Lung (tissue), 12 donors: Measurements from ENCODE around the gene RIMOC1. TPM values are rescaled to one million over a fixed set of nuclear protein-coding genes. Genes with fewer than 3 reads are reported as not detected.
A peak's percentile ranks its signal among the peaks of the same experiment; 100 is the strongest.

Experiments used
- ATAC-seq: fragments of 200-7000 bp; cut with Tn5 transposase; one replicate; pipeline ENCODE4 v1.9.1; 2020; ENCODE audit warnings: moderate number of reproducible peaks; ENCODE audit not compliant: insufficient read depth, low FRiP score
- DNase-seq, 3 donors: peaks; one replicate each; pipeline ENCODE4 v3.0.0-alpha.2; 2013 to 2017
- H3K27ac ChIP-seq, 2 donors: one replicate each; pipeline ENCODE4 v1.5.1; 2013; ENCODE audit warnings: mild to moderate bottlenecking in 2 of 2, moderate library complexity in 2 of 2, control low read depth in 1 of 2, inconsistent platforms in 1 of 2, low read depth in 1 of 2, low read length in 1 of 2
- H3K27me3 ChIP-seq, 3 donors: one replicate each; pipeline ENCODE4 v1.5.1; 2013; ENCODE audit warnings: low read length in 2 of 3; ENCODE audit not compliant: control insufficient read depth in 3 of 3, insufficient read depth in 3 of 3
- H3K36me3 ChIP-seq, 4 donors: one replicate each; pipeline ENCODE4 v1.5.1; 2013; ENCODE audit warnings: low read length in 4 of 4, mild to moderate bottlenecking in 1 of 4, moderate library complexity in 1 of 4; ENCODE audit not compliant: control insufficient read depth in 4 of 4, insufficient read depth in 4 of 4
- H3K4me1 ChIP-seq, 5 donors: one replicate each; pipeline ENCODE4 v1.5.1; 2013; ENCODE audit warnings: low read length in 5 of 5, mild to moderate bottlenecking in 2 of 5, moderate library complexity in 1 of 5; ENCODE audit not compliant: control insufficient read depth in 5 of 5, insufficient read depth in 5 of 5
- H3K4me3 ChIP-seq: one replicate; pipeline ENCODE4 v1.5.1; 2013; ENCODE audit warnings: mild to moderate bottlenecking, control low read depth, moderate library complexity
- H3K9ac ChIP-seq, 2 donors: one replicate each; pipeline ENCODE4 v1.5.1; 2013; ENCODE audit warnings: low read length in 2 of 2, control low read depth in 1 of 2; ENCODE audit not compliant: insufficient read depth in 1 of 2
- H3K9me3 ChIP-seq, 4 donors: one replicate each; pipeline ENCODE4 v1.5.1; 2013; ENCODE audit warnings: low read length in 3 of 4, mild to moderate bottlenecking in 1 of 4, moderate library complexity in 1 of 4; ENCODE audit not compliant: control insufficient read depth in 4 of 4, insufficient read depth in 3 of 4
- WGBS, 2 donors: extraction: QIAGEN DNeasy Blood & Tissue Kit; methylation state at CpG; one replicate each; pipeline ENCODE4 v1.1.7; 2013; 5-methylcytosine and 5-hydroxymethylcytosine counted together
- polyA plus RNA-seq, 2 donors: library from polyadenylated mRNA; stranded (reverse); fragments of 200-250 nt; gene quantifications; one replicate each; pipeline ENCODE4 v1.2.1, GENCODE V29; 2013
- total RNA-seq, 2 donors: library from RNA; depleted of rRNA in 1 of 2; stranded (reverse); fragments of >200 nt in 1 of 2; gene quantifications; one replicate each; pipeline ENCODE4 v1.2.1, GENCODE V29; 2014 to 2021
- TF ChIP-seq, protein P1 (sequence below): IDR thresholded peaks from 2 replicates; pipeline ENCODE4 v1.5.1; 2012; ENCODE audit warnings: mild to moderate bottlenecking; ENCODE audit errors: control extremely low read depth, extremely low read depth
- donor health status: control.
- donor health status: control.
- donor health status: Bipolar disorder and iron deficiency.
- donor health status: healthy.
- donor health status: DM: yes; HTN: yes; CAD: no.

RIMOC1 gene
- total and polyA plus RNA-seq, 4 donors, result 6.7 to 25.3 (median 17.2) TPM

DNA sequence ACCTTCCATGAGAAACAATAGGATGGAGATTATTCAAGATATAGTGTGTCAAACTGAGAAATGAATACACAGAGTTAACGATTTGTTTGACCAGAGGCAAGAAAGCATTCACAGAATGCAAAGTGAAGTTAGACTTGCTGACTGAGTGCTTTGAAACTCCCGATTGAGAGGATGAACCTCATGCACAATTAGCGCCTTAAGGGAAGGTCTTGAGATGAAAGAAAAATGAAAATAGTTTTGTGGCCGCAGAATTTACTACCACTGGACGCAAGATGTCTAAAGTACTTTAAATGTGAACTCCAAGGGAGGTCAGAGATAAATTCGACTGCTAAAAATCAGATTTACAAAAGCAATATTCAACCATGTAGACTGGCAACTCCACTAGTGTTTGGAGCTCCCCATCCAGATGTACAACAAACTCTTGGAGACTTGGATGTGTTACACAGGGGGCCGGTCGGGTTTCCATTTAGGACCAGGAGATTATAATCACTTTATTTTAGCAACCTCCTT, 707 bp upstream of the RIMOC1 start:
- peak overlapping the region; percentile 36 for H3K4me3 ChIP-seq
- DNase-seq (no peak), ATAC-seq (no peak)
- peaks cover 0 to 7% (median 2%) of the 10 kb centered on the region in 4 donors for H3K36me3 ChIP-seq
- WGBS, 2 donors, result 41 to 48% methylated on average over 8 of the region's 8 CpGs
- no peaks in the 10 kb centered on the region for H3K9me3 ChIP-seq
- TF ChIP-seq, protein P1, sequence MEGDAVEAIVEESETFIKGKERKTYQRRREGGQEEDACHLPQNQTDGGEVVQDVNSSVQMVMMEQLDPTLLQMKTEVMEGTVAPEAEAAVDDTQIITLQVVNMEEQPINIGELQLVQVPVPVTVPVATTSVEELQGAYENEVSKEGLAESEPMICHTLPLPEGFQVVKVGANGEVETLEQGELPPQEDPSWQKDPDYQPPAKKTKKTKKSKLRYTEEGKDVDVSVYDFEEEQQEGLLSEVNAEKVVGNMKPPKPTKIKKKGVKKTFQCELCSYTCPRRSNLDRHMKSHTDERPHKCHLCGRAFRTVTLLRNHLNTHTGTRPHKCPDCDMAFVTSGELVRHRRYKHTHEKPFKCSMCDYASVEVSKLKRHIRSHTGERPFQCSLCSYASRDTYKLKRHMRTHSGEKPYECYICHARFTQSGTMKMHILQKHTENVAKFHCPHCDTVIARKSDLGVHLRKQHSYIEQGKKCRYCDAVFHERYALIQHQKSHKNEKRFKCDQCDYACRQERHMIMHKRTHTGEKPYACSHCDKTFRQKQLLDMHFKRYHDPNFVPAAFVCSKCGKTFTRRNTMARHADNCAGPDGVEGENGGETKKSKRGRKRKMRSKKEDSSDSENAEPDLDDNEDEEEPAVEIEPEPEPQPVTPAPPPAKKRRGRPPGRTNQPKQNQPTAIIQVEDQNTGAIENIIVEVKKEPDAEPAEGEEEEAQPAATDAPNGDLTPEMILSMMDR, result no peak
- H3K4me1 ChIP-seq, result peaks cover 0 to 15% (median 7%) of the 10 kb centered on the region in 5 donors
- H3K9ac ChIP-seq, result peak overlapping the region in 1 of 2 donors; percentile 94
- peaks cover 0 to 4% (median 0%) of the 10 kb centered on the region in 3 donors for H3K27me3 ChIP-seq
- peak overlapping the region; percentile 73 to 79 for H3K27ac ChIP-seq

DNA sequence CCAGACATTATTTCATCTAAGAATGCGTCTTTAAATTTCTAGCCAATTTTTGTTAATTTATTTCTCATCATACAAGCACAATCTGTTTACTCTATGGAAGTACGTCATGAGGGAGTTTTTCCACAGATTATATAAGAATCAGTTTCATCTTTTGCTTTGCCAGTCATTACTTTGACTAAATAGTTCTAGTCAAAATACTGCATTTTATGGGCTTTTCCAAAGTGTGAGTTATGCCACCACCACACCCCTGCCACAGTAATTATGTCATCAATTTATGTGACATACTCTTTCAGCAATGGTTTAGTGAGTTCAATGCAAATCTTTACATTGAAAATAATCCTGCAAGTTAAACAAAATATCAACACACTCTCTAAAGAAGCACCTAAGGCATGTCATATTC, 2.0 kb downstream of the RIMOC1 start:
- Histone ChIP-seq H3K36me3 (peaks cover 2 to 25% (median 7%) of the 10 kb centered on the region in 4 donors), H3K9ac (no peak overlapping the region), H3K27me3 (no peaks in the 10 kb centered on the region), H3K4me3 (no peak overlapping the region), H3K27ac (peak overlapping the region in 1 of 2 donors; percentile 33), H3K4me1 (peaks cover 0 to 15% (median 7%) of the 10 kb centered on the region in 5 donors), H3K9me3 (no peaks in the 10 kb centered on the region)
- TF ChIP-seq, protein P1, result no peak
- no peak for ATAC-seq
- no peak for DNase-seq
- WGBS, 2 donors, result 90 to 93% methylated on average over 2 of the region's 2 CpGs

DNA sequence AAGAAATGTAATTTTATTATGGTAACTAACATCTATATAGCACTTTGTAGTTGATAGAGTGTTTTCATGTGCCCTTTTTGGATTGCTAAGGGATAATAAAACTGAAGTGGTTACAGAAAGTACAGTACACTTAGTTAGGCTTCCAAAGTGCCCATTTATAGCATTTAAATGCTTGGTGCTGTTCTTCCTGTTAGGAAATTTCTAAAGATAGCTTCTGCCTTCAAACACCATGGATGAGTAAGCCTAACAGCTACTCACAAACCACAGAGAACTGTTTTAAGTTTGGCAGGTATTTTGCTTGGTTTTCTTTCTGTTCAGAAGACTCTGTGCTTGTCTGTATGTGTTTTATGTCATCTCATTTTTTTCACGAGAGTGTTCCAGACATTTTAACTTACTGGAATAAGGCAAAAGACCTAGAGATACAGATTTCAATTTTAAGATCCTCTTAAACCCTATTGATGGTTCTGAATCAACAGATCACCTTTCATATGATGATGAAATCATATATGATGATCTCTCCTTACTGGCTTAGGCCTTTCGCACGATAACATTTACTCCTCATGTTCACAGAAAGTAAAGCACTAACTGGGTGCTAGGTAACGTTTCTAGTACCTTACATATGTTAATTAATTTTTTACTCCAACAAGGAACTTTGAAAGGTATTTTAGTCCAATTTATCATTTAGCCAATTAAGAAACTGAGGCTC, 4.4 kb downstream of the RIMOC1 start:
- H3K9me3 ChIP-seq, result no peaks in the 10 kb centered on the region
- H3K27ac ChIP-seq, result peak overlapping the region in 1 of 2 donors; percentile 92
- no peaks in the 10 kb centered on the region for H3K27me3 ChIP-seq
- H3K4me1 ChIP-seq, result peaks cover 0 to 11% (median 7%) of the 10 kb centered on the region in 5 donors
- no peak overlapping the region for H3K4me3 ChIP-seq
- WGBS, 2 donors, result 91 to 92% methylated on average over 4 of the region's 4 CpGs
- TF ChIP-seq, protein P1, result no peak
- DNase-seq (no peak), ATAC-seq (no peak)
- no peak overlapping the region for H3K9ac ChIP-seq
- peaks cover 9 to 36% (median 14%) of the 10 kb centered on the region in 4 donors for H3K36me3 ChIP-seq
